Measurements from ENCODE around the gene LSM8. TPM values are rescaled to one million over a fixed set of nuclear protein-coding genes. Genes with fewer than 3 reads are reported as not detected.

Gene LSM8
- total and polyA plus RNA-seq, 4 donors = 10.2 to 37.0 (median 18.2) TPM

DNA sequence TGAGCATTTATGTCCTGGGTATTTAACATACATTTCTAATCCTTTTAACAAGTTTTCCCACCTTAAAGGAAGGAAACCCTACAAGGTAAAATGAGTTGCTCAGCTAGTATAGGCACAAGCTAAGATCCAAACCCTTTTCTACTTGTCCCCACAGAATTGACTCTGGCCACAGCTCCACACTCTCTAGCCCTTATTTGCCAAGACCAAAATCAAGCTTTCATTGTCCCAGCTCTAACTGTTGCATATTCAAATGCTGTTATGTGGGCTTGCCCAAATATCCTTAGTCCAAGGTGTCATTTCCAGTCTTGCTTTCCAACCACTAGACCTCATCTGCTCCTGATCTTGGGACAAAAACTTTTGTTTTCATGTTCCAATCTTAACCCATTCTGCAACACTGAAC lies 31.3 kb upstream of the LSM8 start:
- Histone ChIP-seq H3K4me1 (ENCODE audit: control insufficient read depth in 4 of 4, insufficient read depth in 4 of 4, low read length in 3 of 4) (no peaks in the 10 kb centered on the region), H3K9ac (ENCODE audit: low read depth in 1 of 2, low read length in 2 of 2) (no peak overlapping the region)
- TF ChIP-seq, protein P1, sequence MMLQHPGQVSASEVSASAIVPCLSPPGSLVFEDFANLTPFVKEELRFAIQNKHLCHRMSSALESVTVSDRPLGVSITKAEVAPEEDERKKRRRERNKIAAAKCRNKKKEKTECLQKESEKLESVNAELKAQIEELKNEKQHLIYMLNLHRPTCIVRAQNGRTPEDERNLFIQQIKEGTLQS (IDR thresholded peaks at IDR 0.05) = no peak
- TF ChIP-seq RAD21 (IDR thresholded peaks at IDR 0.05) = no peak

DNA sequence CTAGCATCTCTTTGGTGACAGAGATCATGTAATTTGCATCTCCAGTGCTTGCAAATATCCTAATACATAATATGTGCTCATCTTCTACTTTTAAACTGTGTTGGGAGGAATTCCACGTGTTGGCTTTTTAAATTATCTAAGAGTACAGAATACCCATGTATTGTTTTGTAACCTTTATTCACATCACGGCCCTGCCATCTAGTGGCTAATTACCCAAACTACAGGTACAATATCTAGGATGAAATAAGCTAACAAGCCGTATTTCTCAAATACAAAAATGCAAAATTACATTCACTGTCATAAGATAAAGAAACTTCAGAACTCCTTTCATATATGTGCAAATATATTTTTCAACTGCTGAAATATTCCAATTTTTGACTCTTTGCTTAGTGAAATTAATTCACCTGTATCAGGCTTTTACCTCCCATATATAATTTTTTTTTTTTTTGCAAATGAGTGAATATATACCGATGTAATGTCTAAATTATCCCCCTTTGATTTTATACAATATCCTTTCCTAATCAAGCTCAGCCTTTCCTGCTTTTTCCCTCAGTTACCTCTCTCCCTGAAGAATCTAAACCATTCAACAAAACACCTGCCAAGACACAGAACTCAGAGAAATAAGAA lies 30.3 kb upstream of the LSM8 start:
- 14% methylated on average over 4 of the region's 4 CpGs for WGBS
- Histone ChIP-seq H3K36me3 (ENCODE audit: control insufficient read depth in 4 of 4, insufficient read depth in 3 of 4, low read depth in 1 of 4, low read length in 3 of 4) (no peaks in the 10 kb centered on the region), H3K4me1 (ENCODE audit: control insufficient read depth in 4 of 4, insufficient read depth in 4 of 4, low read length in 3 of 4) (no peaks in the 10 kb centered on the region), H3K4me3 (ENCODE audit: low read depth in 1 of 3, low read length in 3 of 3) (no peak overlapping the region), H3K9me3 (ENCODE audit: control insufficient read depth in 4 of 4, low read length in 3 of 4) (no peaks in the 10 kb centered on the region), H3K27ac (ENCODE audit: low read depth in 1 of 2, low read length in 2 of 2) (no peak overlapping the region), H3K9ac (ENCODE audit: low read depth in 1 of 2, low read length in 2 of 2) (no peak overlapping the region), H3K27me3 (ENCODE audit: control insufficient read depth in 4 of 4, insufficient read depth in 4 of 4, low read length in 3 of 4) (peaks cover 0 to 2% (median 0%) of the 10 kb centered on the region in 4 donors)
- no peak for DNase-seq (ENCODE audit: low spot score)
- TF ChIP-seq, protein P2, sequence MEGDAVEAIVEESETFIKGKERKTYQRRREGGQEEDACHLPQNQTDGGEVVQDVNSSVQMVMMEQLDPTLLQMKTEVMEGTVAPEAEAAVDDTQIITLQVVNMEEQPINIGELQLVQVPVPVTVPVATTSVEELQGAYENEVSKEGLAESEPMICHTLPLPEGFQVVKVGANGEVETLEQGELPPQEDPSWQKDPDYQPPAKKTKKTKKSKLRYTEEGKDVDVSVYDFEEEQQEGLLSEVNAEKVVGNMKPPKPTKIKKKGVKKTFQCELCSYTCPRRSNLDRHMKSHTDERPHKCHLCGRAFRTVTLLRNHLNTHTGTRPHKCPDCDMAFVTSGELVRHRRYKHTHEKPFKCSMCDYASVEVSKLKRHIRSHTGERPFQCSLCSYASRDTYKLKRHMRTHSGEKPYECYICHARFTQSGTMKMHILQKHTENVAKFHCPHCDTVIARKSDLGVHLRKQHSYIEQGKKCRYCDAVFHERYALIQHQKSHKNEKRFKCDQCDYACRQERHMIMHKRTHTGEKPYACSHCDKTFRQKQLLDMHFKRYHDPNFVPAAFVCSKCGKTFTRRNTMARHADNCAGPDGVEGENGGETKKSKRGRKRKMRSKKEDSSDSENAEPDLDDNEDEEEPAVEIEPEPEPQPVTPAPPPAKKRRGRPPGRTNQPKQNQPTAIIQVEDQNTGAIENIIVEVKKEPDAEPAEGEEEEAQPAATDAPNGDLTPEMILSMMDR (IDR thresholded peaks at IDR 0.05; ENCODE audit: low read depth, low read length, missing input control) = peak; percentile 74
- TF ChIP-seq RXRA (IDR thresholded peaks at IDR 0.05) (no peak), EGR1 (IDR thresholded peaks at IDR 0.05; ENCODE audit: low read depth in 2 of 2) (no peak), RAD21 (IDR thresholded peaks at IDR 0.05) (peak; percentile 82 to 86)

More for the DNA sequence above, 31.3 kb upstream of the LSM8 start:
- Histone ChIP-seq H3K27ac (ENCODE audit: low read depth in 1 of 2, low read length in 2 of 2) (no peak overlapping the region), H3K27me3 (ENCODE audit: control insufficient read depth in 4 of 4, insufficient read depth in 4 of 4, low read length in 3 of 4) (peaks cover 0 to 2% (median 0%) of the 10 kb centered on the region in 4 donors), H3K4me3 (ENCODE audit: low read depth in 1 of 3, low read length in 3 of 3) (no peak overlapping the region), H3K36me3 (ENCODE audit: control insufficient read depth in 4 of 4, insufficient read depth in 3 of 4, low read depth in 1 of 4, low read length in 3 of 4) (no peaks in the 10 kb centered on the region), H3K9me3 (ENCODE audit: control insufficient read depth in 4 of 4, low read length in 3 of 4) (no peaks in the 10 kb centered on the region)
- no peak for DNase-seq (ENCODE audit: low spot score)

DNA sequence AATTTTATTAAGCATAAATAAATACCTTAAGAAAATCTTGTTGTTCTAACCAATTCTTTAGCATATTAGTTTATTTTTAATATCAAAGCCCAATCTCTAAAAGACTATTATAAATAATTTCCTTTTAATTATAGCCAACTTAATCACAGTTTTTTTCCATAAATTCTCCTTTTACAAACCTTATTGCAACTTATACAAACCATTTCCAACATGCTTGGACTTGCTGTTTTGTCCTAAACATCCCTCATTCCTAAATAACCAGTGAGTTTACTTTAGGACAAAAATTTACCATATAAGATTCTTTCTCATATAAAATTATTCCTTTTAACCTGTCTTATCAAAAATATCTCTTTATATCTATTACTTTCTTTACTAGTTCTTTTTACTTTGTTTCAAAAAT lies 25.2 kb upstream of the LSM8 start:
- no peaks in the 10 kb centered on the region for H3K4me1 ChIP-seq (ENCODE audit: control insufficient read depth in 4 of 4, insufficient read depth in 4 of 4, low read length in 3 of 4)
- H3K36me3 ChIP-seq (ENCODE audit: control insufficient read depth in 4 of 4, insufficient read depth in 3 of 4, low read depth in 1 of 4, low read length in 3 of 4) = no peaks in the 10 kb centered on the region
- TF ChIP-seq EGR1 (IDR thresholded peaks at IDR 0.05; ENCODE audit: low read depth in 2 of 2) = no peak
- TF ChIP-seq GABPA (IDR thresholded peaks at IDR 0.05 in 1 of 2, conservative IDR thresholded peaks at IDR 0.05 in 1 of 2) = no peak
- no peak for TF ChIP-seq RXRA (IDR thresholded peaks at IDR 0.05)
- TF ChIP-seq, protein P1 (IDR thresholded peaks at IDR 0.05) = no peak
- TF ChIP-seq, protein P3, sequence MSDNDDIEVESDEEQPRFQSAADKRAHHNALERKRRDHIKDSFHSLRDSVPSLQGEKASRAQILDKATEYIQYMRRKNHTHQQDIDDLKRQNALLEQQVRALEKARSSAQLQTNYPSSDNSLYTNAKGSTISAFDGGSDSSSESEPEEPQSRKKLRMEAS (IDR thresholded peaks at IDR 0.05) = no peak
- no peak for TF ChIP-seq RAD21 (IDR thresholded peaks at IDR 0.05)
- no peak for TF ChIP-seq HNF4G (IDR thresholded peaks at IDR 0.05)
- no peak for TF ChIP-seq JUND (IDR thresholded peaks at IDR 0.05)
- DNase-seq (ENCODE audit: low spot score) = no peak
- no peak overlapping the region for H3K4me3 ChIP-seq (ENCODE audit: low read depth in 1 of 3, low read length in 3 of 3)
- no peaks in the 10 kb centered on the region for H3K9me3 ChIP-seq (ENCODE audit: control insufficient read depth in 4 of 4, low read length in 3 of 4)
- no peak overlapping the region for H3K9ac ChIP-seq (ENCODE audit: low read depth in 1 of 2, low read length in 2 of 2)
- no peak overlapping the region for H3K27ac ChIP-seq (ENCODE audit: low read depth in 1 of 2, low read length in 2 of 2)
- H3K27me3 ChIP-seq (ENCODE audit: control insufficient read depth in 4 of 4, insufficient read depth in 4 of 4, low read length in 3 of 4) = no peaks in the 10 kb centered on the region

DNA sequence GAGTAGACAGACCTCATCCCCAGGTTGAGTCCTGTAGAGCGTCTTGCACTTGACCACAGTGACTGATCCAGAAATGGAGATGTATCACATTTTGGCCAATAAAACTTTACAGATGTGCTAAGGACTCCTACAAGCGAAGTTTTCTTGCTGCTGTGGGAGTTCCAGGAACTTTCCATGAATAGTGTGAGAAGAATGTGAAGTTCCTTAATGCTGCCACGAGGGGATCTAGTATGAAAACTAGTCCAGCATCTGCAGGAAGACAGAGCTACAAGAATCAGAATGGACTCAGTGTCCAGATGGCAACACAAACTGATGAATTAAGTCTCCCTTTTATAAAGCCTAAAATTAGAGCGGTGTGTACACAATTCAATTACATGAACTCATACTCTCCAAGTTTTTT lies 14.8 kb upstream of the LSM8 start:
- WGBS = 78% methylated on average over 4 of the region's 4 CpGs
- no peak overlapping the region for H3K9ac ChIP-seq (ENCODE audit: low read depth in 1 of 2, low read length in 2 of 2)

More for the DNA sequence above, 14.8 kb upstream of the LSM8 start:
- no peaks in the 10 kb centered on the region for H3K9me3 ChIP-seq (ENCODE audit: control insufficient read depth in 4 of 4, low read length in 3 of 4)
- H3K27me3 ChIP-seq (ENCODE audit: control insufficient read depth in 4 of 4, insufficient read depth in 4 of 4, low read length in 3 of 4) = peaks cover 0 to 2% (median 0%) of the 10 kb centered on the region in 4 donors
- no peak overlapping the region for H3K4me3 ChIP-seq (ENCODE audit: low read depth in 1 of 3, low read length in 3 of 3)
- H3K36me3 ChIP-seq (ENCODE audit: control insufficient read depth in 4 of 4, insufficient read depth in 3 of 4, low read depth in 1 of 4, low read length in 3 of 4) = no peaks in the 10 kb centered on the region
- TF ChIP-seq YY1 (IDR thresholded peaks at IDR 0.05) (no peak), TAF1 (conservative IDR thresholded peaks at IDR 0.05) (no peak), NR2F2 (IDR thresholded peaks at IDR 0.05) (no peak)
- TF ChIP-seq, protein P1 (IDR thresholded peaks at IDR 0.05) = no peak
- H3K4me1 ChIP-seq (ENCODE audit: control insufficient read depth in 4 of 4, insufficient read depth in 4 of 4, low read length in 3 of 4) = no peaks in the 10 kb centered on the region
- H3K27ac ChIP-seq (ENCODE audit: low read depth in 1 of 2, low read length in 2 of 2) = no peak overlapping the region
- DNase-seq (ENCODE audit: low spot score) = no peak
